ENCODE results near the gene CENPW. TPM values are rescaled to one million over a fixed set of nuclear protein-coding genes. Genes with fewer than 3 reads are reported as not detected.

Gene CENPW
- total RNA-seq, 1 donor from 2014 or later = not detected

GRCh38 chr6:126372626-126373025, 32.7 kb downstream of the CENPW start:
- no peak overlapping the region for H3K27ac ChIP-seq
- H3K4me1 ChIP-seq = no peaks in the 10 kb centered on the region
- no peak overlapping the region for H3K4me3 ChIP-seq
- no peaks in the 10 kb centered on the region for H3K36me3 ChIP-seq
- intact Hi-C loops (cut with DNase I) = no loop called here
- DNase-seq (ENCODE audit: low spot score in 2 of 2) = no peak
- no peaks in the 10 kb centered on the region for H3K9me3 ChIP-seq
- H3K27me3 ChIP-seq = no peaks in the 10 kb centered on the region
- TF ChIP-seq CTCF (IDR thresholded peaks at IDR 0.05) = no peak

GRCh38 chr6:126373344-126373743, 33.4 kb downstream of the CENPW start:
- intact Hi-C loops (cut with DNase I) = no loop called here
- no peaks in the 10 kb centered on the region for H3K4me1 ChIP-seq

GRCh38 chr6:126374372-126374771, 34.5 kb downstream of the CENPW start:
- no peak for DNase-seq (ENCODE audit: low spot score in 2 of 2)
- intact Hi-C loops (cut with DNase I) = no loop called here
- Histone ChIP-seq H3K27me3 (no peaks in the 10 kb centered on the region), H3K27ac (no peak overlapping the region), H3K9me3 (no peaks in the 10 kb centered on the region), H3K4me1 (no peaks in the 10 kb centered on the region), H3K36me3 (no peaks in the 10 kb centered on the region), H3K4me3 (no peak overlapping the region)
- TF ChIP-seq CTCF (IDR thresholded peaks at IDR 0.05) = no peak

More at GRCh38 chr6:126373344-126373743, 33.4 kb downstream of the CENPW start:
- Histone ChIP-seq H3K4me3 (no peak overlapping the region), H3K9me3 (no peaks in the 10 kb centered on the region), H3K27me3 (no peaks in the 10 kb centered on the region), H3K36me3 (no peaks in the 10 kb centered on the region), H3K27ac (no peak overlapping the region)
- no peak for DNase-seq (ENCODE audit: low spot score in 2 of 2)
- TF ChIP-seq CTCF (IDR thresholded peaks at IDR 0.05) = no peak

GRCh38 chr6:126376682-126377081, 36.8 kb downstream of the CENPW start:
- DNase-seq (ENCODE audit: low spot score in 2 of 2) = no peak
- H3K4me1 ChIP-seq = peaks cover 0 to 4% of the 10 kb centered on the region in 2 donors
- H3K4me3 ChIP-seq = no peak overlapping the region
- no peak for TF ChIP-seq CTCF (IDR thresholded peaks at IDR 0.05)
- no peak overlapping the region for H3K27ac ChIP-seq
- intact Hi-C loops (cut with DNase I) = no loop called here
- H3K27me3 ChIP-seq = no peaks in the 10 kb centered on the region
- no peaks in the 10 kb centered on the region for H3K9me3 ChIP-seq
- no peaks in the 10 kb centered on the region for H3K36me3 ChIP-seq

- intact Hi-C loops (cut with DNase I) = no loop called here
- no peaks in the 10 kb centered on the region for H3K9me3 ChIP-seq
- no peaks in the 10 kb centered on the region for H3K36me3 ChIP-seq
- no peak overlapping the region for H3K4me3 ChIP-seq
- no peak overlapping the region for H3K27ac ChIP-seq
- no peak for TF ChIP-seq CTCF (IDR thresholded peaks at IDR 0.05)
- H3K27me3 ChIP-seq = no peaks in the 10 kb centered on the region
- no peak for DNase-seq (ENCODE audit: low spot score in 2 of 2)
- H3K4me1 ChIP-seq = peaks cover 0 to 4% of the 10 kb centered on the region in 2 donors
These were observed 37.8 kb downstream of the CENPW start for GRCh38 chr6:126377594-126378153.
